T-helper 2 cell (primary cell): ENCODE results near the gene TRIM17.
A peak's percentile ranks its signal among the peaks of the same experiment; 100 is the strongest.

Experiments used
- DNase-seq, 5 experiments: peaks; one replicate each; pipeline versions ENCODE4 v3.0.0 to v3.0.0-alpha.2; 2012 to 2022
- total RNA-seq, 2 donors: gene quantifications; one replicate each; lab custom pipeline; 2026; lab: John Stamatoyannopoulos, UW

Gene TRIM17, protein sequence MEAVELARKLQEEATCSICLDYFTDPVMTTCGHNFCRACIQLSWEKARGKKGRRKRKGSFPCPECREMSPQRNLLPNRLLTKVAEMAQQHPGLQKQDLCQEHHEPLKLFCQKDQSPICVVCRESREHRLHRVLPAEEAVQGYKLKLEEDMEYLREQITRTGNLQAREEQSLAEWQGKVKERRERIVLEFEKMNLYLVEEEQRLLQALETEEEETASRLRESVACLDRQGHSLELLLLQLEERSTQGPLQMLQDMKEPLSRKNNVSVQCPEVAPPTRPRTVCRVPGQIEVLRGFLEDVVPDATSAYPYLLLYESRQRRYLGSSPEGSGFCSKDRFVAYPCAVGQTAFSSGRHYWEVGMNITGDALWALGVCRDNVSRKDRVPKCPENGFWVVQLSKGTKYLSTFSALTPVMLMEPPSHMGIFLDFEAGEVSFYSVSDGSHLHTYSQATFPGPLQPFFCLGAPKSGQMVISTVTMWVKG
- 0.47 to 0.62 reads per million in 2 donors for total RNA-seq

GRCh38 chr1:228416217-228416933 lies at the start of gene TRIM17:
Gene TRIM17 (minus strand): TSS chr1:228416861. CDS start chr1:228415072, 1,789 bp downstream.
- peak in 1 of 5 experiments; percentile 69 for DNase-seq

GRCh38 chr1:228465571-228466146 lies 49.0 kb upstream of the TRIM17 start:
- DNase-seq, result peak in 1 of 5 experiments; percentile 95

- no peak for DNase-seq
Observed at GRCh38 chr1:228465141-228465540, 48.5 kb upstream of the TRIM17 start.

DNA sequence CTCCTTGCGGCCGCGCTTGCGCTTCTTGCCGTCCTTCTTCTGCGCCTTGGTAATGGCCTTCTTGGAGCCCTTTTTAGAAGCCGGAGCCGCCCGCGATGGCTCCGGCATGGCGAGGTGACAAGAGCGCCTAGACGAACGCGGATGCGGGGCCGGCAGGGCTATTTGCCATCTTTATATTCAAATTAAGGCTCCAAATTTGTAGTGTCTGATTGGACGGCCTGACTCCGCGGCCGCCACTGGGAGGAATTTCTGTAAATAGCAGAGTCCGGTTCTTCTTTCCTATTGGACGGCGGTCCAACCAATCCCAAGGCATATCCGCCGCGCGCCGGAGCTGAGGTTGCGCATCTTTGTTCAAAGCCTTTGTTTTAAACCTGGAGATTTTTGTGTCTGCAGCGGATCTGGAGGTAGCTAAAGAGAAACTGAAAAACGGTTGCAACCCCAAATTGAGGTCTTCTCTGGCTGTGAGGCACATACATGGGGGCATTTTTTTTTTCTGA lies 47.9 kb upstream of the TRIM17 start:
- DNase-seq, result peak; percentile 66 to 98 (median 85)

DNA sequence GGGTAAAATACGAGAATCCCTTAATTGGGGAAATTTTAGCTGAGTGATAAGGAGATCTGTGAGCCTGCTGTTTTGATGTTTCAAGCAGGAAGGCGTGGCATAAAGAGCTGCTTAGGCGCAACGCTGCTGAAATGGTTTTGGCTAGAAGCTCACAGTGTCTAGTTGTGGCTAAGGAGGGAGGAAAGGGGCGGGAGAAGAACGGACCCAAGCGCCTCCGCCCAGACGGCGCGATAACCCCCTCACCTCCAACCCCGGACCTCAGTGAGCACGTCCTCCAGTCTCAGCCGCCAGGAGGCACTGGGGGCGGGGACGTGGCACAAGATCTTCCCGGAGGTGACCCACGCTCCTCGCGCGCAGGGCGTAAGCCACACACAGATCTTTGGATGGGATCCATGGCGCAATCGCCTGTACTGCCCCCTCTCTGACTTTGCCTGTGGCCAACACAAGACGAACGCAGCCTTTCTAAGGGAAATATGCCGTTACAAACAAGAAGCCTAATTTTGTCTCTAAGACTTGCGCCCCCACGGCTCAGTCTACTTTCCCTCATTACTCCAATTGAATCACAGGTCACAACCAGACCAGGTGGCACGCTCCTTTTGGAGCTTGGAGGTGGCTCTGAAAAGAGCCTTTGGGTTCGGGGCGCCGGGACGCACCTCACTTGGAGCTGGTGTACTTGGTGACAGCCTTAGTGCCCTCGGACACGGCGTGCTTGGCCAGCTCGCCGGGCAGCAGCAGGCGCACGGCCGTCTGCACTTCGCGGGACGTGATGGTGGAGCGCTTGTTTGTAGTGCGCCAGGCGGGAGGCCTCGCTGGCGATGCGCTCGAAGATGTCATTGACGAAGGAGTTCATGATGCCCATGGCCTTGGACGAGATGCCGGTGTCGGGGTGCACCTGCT lies 47.1 kb upstream of the TRIM17 start:
- peak in 3 of 5 experiments; percentile 38 to 97 (median 38) for DNase-seq

- no peak for DNase-seq
Observed at GRCh38 chr1:228463009-228463558, 46.4 kb upstream of the TRIM17 start.

GRCh38 chr1:228462560-228462959 lies 45.9 kb upstream of the TRIM17 start:
- no peak for DNase-seq

DNA sequence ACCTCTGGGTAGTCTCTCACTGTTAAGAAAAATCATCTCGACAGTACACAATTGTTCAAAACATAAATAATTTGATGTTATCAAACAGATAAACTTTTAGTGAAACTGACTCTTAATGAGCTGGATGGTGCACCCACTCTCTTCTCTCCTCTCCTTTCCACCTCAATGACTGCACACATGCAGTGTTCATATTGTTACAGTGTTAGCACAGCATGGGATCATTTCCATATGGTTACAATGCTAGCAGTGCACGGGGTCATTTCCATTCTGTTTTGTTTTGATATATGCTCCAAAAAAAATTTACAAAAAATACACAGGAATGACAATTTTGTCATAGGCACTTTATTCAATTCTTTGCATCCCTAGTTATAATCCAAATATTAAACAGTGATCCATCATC lies 44.2 kb upstream of the TRIM17 start:
- no peak for DNase-seq

DNA sequence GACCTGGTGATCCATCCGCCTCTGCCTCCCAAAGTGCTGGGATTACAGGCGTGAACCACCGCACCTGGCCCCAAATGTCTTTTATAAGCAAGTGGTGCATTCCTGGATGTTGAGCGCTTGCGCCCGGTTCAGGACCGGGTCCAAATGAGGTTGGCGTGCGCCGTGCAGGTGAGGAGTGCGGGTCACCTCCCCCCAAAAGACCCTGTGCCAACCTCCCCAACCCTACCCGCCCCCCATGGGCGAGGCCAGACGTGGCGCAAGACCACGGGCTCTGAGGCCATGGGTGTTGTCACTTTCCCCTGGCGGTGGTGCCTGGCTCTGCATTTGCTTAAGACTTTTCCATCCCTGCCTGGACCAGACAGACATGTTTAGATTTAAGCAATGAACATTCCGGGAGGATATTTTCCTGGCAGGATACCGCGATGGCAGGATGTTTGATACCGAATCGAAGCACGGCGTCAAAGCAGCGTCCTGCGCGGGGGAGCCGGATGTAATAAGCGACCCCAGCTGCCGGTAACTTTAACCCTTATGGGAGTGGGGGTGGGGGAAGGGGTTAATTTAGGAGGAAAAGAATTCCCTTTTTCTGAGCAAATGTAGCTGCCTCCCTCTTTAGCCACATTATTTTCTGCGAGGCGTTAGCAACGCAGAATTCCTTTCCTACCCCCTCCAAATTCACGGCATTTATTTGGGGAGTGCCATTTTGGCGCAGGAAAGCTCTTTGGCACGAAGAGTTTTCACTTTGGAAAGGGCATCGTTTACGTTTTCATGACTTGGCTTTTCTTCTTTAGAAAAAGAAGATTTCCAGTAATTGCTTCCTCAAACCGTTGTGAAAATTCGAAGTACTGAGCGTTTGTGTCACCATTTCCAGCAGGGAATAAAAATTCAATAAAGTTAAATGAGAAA lies 42.7 kb upstream of the TRIM17 start:
- peak in 4 of 5 experiments; percentile 30 to 88 (median 36) for DNase-seq

GRCh38 chr1:228457396-228458176 lies 40.9 kb upstream of the TRIM17 start:
- DNase-seq, result peak; percentile 54 to 99 (median 77)

- DNase-seq, result no peak
Observed at GRCh38 chr1:228457017-228457395, 40.3 kb upstream of the TRIM17 start.

DNA sequence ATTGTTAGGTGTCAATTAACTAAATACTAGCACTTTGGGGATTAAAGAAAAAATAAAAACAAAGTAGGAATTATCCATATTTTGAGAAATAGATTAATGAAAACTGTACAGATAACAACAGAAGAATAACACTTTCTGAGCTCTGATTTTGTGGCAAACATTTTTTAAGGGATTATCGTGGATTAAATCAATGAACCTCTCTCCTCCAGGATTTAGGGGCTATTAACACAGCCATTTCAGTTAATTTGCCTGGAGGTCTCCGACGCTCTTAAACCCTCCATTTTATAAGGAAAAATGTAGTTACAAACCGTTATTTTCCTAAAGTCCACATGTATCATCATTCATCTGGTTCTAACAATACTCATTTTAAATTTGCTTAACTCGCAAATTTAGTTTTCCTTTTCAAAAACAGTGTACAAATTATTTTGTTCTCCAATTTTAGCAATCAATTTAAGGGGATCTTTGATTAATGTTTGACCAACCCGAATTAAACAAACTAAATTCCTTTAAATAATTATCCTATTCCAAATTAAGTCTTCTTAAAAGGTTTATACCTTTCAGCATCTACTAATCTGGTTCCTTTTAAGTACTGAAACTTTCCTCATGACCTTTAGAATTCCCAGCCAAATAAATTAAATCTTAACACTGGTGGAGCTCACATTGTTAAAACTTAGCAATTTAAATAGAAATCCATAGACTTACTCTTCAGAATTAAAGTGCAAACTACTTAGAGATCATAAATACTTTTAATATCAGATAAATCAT lies 39.8 kb upstream of the TRIM17 start:
- DNase-seq, result no peak

GRCh38 chr1:228455715-228456114 lies 39.1 kb upstream of the TRIM17 start:
- peak in 1 of 5 experiments; percentile 38 for DNase-seq

GRCh38 chr1:228454238-228454637 lies 37.6 kb upstream of the TRIM17 start:
- DNase-seq, result no peak

DNA sequence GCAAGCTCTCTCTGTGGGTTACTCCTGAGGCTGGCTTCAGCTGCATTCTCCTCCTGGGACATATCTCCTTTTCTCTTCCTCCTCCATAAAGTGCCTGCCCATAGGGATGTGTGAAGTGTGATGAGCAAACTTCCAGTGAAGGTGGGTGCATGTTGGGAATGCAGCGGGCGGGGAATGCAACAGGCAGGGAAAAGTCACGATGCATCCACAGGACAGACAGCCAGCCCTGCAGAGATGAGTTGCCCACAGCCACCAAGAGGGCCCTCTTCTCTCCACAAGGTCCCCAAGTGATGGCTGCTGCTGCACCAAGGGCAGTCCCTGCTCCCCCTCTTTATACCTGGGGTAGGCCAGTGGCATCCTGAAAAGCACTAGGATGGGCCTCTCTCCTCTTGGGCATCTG lies 37.0 kb upstream of the TRIM17 start:
- DNase-seq, result no peak

- no peak for DNase-seq
Observed at GRCh38 chr1:228453022-228453560, 36.4 kb upstream of the TRIM17 start.

GRCh38 chr1:228452194-228453021 lies 35.7 kb upstream of the TRIM17 start:
- DNase-seq, result no peak

DNA sequence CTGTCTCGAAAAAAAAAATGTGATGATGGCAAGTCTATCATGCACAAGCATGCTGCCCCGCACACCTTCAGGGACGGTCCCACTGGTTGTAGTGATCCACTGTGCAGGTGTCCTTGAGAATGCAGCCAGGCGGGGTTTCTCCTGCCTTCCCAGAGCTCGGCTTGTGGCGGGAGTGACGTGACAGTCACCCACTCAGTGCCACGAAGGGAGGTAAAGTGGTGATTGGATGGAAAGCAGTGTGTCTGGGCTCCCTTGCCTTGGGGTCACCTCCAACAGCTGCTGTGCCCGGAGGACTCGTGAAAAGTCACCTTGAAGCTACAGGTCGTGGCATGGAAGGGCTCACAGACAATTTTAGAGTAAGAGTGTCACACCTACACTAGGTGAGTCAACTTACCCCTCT lies 33.5 kb upstream of the TRIM17 start:
- DNase-seq, result no peak
